Amygdala (tissue), 56 donors: ENCODE results near the gene PI4KA.

Experiments used
- DNase-seq, 56 donors: peaks; one replicate each; lab custom pipeline; 2025; lab: John Stamatoyannopoulos, UW

The PI4KA gene

DNA sequence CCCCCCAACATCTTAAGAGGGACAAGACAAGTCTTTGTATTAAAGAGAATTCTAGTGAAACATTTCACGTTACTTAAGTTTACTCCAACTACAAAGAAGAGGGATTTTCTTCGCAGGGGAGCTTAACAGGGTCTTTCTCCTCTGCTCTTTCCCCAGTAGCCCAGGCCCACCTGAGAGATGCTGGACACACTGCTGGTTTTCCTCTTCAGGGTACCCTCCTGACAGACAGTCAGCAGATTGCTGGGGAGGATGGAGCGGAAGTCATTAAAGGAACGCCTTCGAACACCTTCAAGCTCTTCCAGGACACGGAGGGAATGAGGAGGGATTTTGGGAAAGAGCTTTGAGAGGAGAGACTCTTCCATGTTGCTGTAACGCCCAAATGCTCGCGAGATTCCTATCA is 39.1 kb downstream of the PI4KA start:
- DNase-seq = no peak

DNA sequence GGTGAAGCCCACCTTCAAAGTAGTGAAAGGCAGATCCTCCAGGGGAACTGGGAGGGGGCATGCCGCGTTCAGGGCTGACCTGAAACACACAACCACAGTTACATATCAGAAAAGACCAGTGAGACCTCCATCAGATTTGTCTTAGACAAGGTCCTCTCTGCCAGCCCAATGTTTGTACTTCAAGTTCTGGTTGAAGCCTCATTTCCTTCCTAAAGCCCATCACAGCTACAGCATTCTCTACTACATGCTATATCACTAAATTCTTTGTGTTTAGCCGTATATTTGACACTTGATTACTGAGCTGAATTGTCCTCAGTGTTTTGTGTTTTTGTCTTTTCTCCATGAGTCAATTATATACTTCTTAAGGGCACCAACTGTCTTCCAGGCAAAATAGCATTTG is 40.1 kb downstream of the PI4KA start:
- DNase-seq = no peak

DNA sequence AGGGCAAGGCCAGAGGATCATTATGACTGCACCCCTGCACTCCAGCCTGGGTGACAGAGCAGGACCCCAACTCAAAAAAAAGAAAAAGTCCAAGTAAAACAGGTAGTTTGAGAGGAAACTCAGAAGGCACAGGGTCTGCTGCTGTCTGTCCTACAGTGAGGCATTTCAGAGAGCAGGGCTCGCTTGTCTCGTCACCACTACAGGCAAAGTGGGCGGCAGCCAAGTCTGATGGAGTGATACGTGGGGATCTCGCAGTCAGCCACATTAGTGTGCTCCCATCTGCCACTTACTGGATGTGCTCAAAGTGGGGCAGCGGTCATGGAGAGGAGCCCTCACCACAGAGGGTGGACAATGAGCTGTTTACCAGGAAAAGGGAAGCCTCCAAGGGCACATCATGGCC is 42.1 kb downstream of the PI4KA start:
- DNase-seq = peak in 16 of 56 donors; percentile 8 to 60 (median 28)

DNA sequence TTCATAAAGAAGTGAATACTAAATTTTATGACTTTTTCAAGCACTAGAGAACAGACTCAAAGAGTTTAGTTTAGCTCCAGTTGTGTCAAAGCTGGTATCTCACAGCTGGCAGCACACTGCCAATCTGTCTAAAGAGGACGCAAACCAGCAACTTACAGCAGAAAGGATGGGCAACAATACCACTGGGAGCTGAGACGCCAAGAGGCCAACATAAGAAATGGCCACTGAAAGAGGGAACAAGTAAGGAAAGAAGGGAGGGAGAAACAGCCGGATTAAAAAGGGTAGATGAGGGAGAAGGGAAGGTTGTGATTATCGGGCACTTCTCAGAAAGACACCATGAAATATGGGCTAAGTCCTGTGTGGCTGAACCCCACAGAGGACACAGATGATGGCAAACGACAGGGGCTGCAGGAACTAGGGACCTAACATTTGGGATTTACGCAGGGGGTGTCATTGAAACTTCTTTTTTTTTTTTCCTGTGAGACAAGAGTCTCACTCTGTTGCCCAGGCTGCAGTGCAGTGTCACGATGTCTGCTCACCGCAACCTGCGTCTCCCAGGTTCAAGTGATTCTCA is 43.0 kb downstream of the PI4KA start:
- no peak for DNase-seq

DNA sequence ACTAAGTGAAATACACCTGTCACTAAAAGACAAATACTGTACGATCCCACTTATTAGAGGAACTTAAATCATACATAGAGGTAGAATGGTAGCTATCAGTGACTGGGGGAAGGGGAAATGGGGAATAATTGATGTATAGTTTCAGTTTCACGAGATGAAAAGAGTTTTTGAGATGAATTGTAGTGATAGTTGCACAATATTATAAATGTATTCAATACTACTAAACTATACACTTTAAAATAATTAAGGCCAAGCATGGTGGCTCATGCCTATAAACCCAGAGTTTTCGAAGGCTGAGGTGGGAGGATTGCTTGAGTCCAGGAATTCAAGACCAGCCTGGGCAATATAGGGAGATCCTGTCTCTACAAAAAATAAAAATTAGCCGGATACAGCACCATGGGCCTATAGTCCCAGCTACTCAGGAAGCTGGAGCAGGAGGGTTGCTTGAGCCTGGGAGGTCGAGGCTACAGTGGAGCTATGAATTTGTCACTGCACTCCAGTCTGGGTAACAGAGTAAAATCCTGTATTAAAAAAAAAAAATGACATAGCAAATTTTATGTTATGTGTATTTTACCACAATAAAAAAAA is 44.3 kb downstream of the PI4KA start:
- DNase-seq = no peak

DNA sequence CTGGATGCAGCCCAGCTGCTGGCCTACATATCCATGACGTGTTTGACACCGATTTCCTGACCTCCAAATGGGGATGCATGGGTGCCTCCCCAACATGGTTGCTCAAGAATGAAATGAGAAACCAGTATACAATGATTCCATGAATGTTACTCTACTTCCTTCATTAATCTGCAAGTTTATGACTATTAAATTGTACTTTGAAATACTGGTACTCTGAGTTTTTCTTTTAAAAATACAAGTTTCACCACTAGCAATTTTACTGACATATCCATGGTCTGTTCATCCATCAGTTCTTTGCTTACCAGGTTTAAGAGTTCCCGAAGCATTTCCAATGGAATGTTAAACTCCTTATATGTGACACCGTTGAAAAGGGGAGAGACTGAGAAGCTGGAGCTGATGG is 45.6 kb downstream of the PI4KA start:
- no peak for DNase-seq

DNA sequence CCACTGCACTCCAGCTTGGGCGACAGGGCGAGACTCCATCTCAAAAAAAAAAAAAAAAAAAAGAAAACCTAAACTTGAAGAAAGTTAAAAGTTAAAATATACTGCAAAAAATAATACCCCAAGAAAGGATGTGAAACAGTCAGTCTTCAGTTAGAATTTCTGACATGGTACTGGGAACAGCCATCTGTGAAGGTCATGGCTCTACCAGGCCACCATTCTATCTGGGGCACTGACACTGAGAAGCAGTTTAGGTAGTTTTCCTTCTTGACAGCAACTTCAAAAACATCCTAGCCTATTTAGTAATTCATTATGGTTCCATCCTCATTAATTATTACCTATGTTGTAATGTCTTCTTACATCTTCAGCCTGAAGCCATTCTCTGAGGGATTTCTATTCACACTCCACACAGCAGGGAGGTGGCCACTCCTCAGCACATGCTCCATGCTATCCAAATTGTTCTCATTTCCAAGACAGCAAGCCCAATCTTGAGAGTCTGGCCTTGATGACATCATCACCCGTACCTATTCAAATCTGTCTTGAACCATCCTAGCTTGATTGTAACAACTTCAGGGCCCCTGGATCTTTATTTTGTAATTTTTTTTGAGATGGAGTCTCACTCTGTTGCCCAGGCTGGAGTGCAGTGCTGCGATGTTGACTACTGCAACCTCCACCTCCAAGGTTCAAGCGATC is 46.5 kb downstream of the PI4KA start:
- no peak for DNase-seq

DNA sequence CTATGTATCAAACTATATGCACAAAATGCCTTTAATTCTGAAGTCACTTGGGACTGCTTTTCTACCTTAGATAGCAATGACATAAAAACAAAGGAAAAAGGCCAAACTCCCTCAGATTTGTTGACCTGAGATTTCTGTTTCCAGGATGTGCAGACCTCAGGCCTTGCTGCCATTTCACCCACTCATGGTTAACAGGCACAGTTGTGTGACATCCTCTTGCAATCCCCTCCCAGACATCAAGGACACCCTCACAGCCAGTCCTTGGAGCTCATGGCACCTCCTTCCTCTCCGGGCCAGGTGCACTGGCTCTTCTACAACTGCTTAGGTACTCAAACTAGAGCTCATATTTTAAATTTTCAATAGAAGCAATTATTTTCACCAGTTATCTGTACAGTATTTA is 47.4 kb downstream of the PI4KA start:
- no peak for DNase-seq

DNA sequence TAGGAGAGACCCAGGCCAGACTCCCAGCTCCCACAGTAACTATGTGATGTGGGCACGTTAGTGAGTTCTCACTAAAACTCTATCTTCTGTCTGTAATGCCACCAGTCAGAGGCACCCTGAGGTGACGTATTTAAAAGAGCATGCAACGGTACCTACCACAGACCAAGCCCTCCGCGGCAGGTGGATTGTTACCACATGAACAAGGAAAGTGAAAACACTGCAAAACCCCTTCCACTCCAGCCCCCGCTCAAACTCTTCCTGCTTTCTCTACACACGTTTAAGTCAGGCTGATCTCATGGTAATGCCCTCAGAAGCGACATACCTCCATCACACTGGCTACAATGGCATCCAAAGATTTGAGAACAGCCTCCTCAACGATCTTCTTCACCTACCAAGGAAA is 48.0 kb downstream of the PI4KA start:
- DNase-seq = no peak

DNA sequence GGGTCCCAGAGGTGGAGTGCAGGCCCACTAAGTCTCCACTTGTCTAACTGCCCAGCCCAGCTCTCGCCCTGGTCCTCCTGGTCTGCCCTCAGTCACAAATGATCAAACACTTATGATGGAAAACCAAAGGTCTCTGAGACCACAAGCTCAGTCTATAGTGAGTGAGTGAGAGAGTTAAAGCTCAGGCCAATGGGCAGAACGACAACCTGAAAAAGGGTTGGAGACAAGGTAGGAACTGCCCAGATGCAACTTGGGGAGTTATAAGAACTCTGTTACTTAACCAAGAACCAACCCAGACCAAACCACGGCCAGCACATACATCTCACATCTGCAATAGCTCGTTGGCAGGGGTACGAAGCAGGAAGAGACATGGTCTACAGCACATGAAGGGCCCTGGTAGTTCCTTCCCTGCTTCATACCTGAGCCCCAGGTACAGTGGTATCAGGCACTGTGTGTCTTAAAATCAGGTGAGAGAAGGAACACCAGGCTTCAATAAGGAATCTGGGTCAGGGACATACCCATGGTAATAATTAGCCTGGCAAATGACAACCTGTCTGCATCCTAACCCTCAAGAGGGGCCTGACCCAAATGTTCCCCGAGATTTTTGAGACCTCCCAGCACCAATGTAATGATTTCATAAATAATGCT is 48.9 kb downstream of the PI4KA start:
- DNase-seq = no peak

DNA sequence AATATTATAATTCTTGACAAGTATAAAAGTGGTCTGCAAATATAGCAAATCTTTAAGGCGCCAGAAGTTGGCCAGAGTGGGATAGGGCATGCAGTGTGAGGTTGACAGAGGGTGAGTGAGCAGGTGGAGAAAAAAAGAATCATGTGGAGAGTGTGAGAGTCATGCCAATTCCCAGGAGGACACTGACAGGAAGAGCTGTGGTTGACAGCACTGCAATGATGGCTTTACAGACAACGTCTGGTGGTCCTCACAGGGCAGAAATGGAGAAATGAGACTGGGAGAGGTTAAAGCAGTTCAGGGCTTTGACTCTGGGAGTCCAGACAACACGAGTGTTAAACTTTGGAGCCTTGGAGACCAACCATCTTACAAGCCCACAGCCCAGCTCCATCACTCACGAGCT is 49.8 kb downstream of the PI4KA start:
- no peak for DNase-seq

DNA sequence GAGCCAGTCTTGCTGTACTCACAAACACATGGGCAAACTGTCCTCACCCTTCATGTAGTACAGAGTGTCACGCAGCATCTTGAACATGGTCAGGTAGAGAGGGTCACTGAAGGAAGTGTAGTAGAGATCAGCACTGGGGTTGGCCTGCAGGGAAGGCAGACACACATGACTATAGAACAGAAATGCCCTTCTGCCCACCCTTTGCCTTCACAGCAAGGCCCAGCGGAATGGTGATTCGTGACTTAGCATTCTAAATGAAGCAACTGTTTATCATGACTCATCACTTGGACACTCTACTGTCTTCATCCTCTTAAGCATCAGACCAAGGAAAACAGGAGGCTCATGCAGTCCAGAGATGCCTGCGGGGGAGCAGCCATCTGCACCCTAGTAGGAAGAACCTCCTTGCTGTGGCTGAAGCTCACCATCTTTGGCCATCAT is 51.3 kb downstream of the PI4KA start:
- DNase-seq = peak in 11 of 56 donors; percentile 14 to 38 (median 23)

DNA sequence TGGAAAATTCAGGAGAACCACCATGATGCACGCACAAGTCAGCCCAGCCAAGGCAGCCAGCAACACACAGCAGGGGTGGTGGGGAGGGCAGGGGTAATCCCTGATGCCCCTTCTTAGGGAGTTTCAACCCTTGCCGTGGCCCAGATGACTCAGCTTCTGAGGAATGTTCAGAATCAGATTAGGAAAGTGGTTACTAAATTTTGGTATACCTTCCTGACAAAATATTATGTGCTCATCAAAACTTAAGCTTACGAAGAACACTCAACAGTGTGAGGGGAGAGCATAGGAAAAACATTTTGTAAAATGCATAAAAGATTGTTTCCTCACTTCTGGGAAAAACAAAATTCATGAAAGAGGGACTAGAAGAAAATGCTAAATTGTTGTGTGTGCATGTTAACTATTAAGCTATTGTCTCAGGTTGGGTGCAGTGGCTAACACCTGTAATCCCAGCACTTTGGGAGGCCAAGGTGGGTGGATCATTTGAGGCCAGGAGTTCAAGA is 52.6 kb downstream of the PI4KA start:
- no peak for DNase-seq

DNA sequence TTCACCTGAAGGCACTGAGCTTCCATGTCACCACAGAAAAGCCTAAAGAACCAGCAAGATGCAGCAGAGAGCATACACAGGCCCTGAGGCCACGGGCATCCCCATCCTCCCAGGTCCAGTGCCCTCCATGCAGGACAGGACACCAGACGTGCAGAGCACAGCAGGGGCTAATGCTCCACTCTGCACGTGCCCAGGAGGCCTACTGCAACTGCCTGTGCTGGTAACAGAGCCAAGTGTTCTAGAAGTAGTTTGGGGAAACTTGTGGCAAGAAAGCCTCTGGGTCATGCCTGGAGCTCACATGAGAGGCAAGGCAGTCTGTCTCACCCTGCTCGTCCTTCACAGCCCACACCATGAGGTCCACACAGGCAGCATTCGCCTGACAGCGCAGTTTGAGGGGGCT is 54.0 kb downstream of the PI4KA start:
- no peak for DNase-seq

DNA sequence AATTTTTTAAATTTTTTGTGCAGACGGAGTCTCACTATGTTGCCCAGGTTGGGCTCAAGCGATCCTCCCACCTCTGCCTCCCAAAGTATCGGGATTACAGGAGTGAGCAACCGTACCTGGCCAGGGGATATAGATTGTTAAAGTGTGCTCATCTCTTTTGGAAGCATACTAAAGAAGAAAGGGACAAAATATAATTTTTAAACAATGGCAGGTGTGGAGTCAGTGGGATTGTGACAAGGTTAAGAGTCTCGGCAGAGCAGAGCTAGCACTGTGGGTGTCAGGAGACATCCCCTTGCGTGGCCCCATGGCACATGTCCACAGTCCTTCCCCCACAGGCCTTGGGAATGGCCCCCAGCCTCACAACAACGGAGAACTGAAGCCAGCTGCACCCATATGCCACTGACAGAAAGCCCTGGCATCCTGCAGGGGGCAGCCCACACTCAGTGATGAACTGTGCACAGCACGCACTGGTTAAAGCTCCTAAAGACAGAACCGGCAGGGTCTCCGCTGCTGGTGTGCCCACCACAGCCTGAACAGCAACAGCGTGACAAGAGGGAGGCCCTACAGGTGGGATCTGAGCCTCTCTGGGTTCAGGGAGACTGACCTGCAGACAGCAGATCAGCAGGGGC is 54.8 kb downstream of the PI4KA start:
- peak in 12 of 56 donors; percentile 5 to 44 (median 26) for DNase-seq

DNA sequence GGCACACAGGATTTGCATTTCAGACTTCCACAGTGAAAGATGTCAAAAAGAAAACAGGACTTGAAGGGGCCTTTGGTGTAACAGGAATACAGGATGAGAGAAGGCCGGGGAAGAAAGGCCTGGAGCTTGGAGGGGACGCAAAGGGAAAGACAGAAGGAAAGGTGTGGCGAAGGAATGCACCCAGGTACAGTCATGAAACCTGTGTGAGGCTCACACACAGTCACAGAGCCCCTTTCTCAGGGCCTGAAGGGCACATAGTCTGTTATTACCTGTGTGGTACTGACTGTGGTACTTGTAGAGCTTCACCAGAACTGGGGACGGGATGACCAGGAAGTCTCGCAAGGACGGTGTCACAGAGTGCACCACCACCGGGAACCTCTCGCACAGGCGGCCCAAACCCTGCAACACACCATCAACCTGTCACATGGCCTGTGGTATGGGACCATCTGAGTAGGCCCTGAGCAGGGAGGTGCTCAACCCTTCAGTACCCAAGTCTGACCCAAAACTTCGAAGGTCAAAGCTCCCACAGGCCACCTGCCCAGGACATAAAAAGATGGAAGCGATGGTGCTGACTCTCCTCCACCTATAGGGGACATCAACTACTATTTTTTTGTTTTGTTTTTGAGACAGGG is 55.6 kb downstream of the PI4KA start:
- no peak for DNase-seq

DNA sequence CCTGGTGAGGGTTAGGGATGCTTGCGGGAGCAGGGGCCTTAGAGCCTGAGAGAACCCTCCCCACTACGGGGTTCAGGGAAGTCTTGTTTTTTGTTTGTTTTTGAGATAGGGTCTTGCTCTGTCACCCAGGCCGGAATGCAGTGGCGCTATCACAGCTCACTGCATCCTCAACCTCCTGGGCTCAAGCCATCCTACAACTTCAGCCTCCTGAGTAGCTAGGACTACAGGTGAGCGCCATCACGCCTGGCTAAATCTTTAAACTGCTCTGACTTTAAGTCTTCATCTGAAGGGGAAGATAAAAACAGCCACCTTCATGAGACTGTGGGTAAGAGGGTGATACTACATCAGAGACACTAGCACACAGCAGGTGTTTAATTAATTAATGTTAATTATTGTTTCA is 56.2 kb downstream of the PI4KA start:
- no peak for DNase-seq

DNA sequence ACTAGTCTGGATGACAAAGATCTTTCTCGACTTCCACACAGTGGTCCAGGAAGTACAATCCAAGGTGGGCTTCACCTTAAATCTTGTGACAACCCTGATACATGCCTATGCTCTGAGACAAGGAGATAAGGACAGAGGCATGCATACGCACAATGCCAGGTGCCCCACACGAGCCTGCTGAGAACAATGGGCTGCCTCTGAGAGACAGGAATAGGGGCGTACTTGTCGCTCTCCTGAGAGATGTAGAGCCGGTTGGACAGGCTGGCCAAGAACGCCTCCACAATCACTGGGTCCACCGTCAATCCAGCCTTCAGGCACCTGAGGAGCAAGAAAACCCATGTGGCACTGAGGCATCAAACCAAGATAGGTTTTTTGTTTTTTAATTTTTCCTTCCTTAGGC is 59.2 kb downstream of the PI4KA start:
- DNase-seq = no peak

DNA sequence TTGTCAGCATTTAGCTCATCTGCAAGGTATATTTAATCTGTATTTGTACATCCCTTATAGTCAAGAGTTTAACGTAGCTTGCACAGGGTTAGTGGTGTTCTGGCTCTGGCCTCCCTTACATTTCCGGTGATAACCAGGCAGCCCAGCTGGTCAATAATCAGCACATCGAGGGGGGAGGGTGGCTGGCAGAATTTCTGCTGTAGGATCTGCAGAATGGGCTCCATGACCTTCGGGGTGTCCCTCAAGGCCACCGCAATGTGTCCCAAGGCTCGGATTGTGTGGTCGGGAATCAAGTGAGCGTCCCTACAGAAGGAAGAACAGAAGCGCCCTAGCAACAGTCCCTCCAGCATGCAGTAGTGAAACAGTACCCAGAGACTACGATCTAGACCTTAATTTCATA is 59.6 kb downstream of the PI4KA start:
- no peak for DNase-seq

DNA sequence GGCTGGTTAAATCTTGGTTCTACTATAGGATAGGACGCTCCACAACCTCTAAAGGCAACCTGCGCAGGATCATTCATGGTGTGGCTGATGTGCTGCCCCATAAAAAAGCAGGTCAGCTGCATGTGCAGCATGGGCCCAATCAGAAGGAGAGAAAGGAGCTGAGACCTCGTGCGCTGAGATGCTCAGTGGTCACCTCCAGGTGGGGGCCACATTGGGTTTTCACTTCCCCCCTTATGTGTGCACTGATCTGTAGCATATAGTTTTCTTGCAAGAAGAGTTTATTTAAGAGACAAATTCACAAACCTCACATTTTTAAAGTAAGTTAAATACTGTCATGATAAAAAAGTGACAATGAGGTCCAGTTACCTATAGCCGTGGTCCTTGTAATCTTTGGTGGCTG is 60.4 kb downstream of the PI4KA start:
- no peak for DNase-seq

DNA sequence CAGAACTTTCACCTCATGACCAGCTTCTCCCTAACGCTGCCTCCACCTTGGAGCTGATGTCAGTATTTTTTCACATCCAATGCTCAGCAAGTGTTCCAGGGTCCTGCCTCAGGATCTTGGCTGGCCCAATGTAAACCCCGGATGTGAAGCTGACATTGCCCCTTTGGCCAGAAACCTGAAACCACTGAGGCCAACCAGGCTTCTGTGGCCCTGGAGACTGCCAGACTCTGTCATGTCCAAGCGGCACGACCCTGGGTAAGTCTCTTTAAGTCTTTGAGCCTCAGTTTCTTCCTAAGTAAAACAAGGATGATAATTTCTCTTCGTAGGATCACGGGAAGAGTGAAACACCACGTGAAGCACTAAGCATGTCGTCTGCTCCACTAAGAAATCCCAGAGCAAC is 61.9 kb downstream of the PI4KA start:
- no peak for DNase-seq
